Heart left ventricle (tissue), 16 donors: ENCODE data around the gene FGFR4. TPM values are rescaled to one million over a fixed set of nuclear protein-coding genes. Genes with fewer than 3 reads are reported as not detected.

Experiments
- ATAC-seq, 4 donors: fragments of 200-7000 bp; cut with Tn5 transposase; one replicate each; pipeline ENCODE4 v1.9.1; 2020 to 2022; ENCODE audit warnings: moderate library complexity in 4 of 4, mild to moderate bottlenecking in 3 of 4, moderate number of reproducible peaks in 1 of 4
- DNase-seq, 5 donors: peaks; one replicate each; pipeline ENCODE4 v3.0.0-alpha.2; 2020
- H3K27ac ChIP-seq, 12 donors: fragments of 200-600 bp; sonication (generic) in 4 of 12; one replicate each; pipeline versions ENCODE4 v1.5.0 to v1.8.0; 2016 to 2022; ENCODE audit warnings: mild to moderate bottlenecking in 2 of 12
- H3K27me3 ChIP-seq, 9 donors: fragments of 200-600 bp; sonication (generic) in 2 of 9; one replicate each; pipeline versions ENCODE4 v1.5.1 to v1.8.0; 2016 to 2022; ENCODE audit warnings: mild to moderate bottlenecking in 3 of 9
- H3K36me3 ChIP-seq, 9 donors: fragments of 200-600 bp; sonication (generic) in 2 of 9; one replicate each; pipeline versions ENCODE4 v1.5.0 to v1.8.0; 2018 to 2022; ENCODE audit warnings: mild to moderate bottlenecking in 2 of 9
- H3K4me1 ChIP-seq, 12 donors: fragments of 200-600 bp; sonication (generic) in 4 of 12; one replicate each; pipeline versions ENCODE4 v1.5.0 to v1.8.0; 2016 to 2022; ENCODE audit warnings: mild to moderate bottlenecking in 3 of 12
- H3K4me3 ChIP-seq, 12 donors: fragments of 200-600 bp; sonication (generic) in 4 of 12; one replicate each; pipeline versions ENCODE4 v1.5.0 to v1.8.0; 2017 to 2022; ENCODE audit warnings: mild to moderate bottlenecking in 9 of 12, moderate library complexity in 4 of 12
- H3K9me3 ChIP-seq, 12 donors: fragments of 200-600 bp; sonication (generic) in 4 of 12; one replicate each; pipeline versions ENCODE4 v1.5.0 to v1.8.0; 2016 to 2022; ENCODE audit warnings: mild to moderate bottlenecking in 1 of 12
- CTCF ChIP-seq, 12 donors: fragments of 200-600 bp; sonication (generic) in 4 of 12; IDR thresholded peaks; one replicate each; pipeline versions ENCODE4 v1.5.0 to v1.8.0; 2018 to 2022; ENCODE audit warnings: antibody characterized with exemption in 12 of 12, mild to moderate bottlenecking in 5 of 12
- POLR2A ChIP-seq, 2 donors: fragments of 450-650 bp; IDR thresholded peaks; one replicate each; pipeline ENCODE4 v1.6.1; 2017; ENCODE audit warnings: antibody characterized with exemption in 2 of 2, mild to moderate bottlenecking in 2 of 2, moderate library complexity in 2 of 2
- WGBS, 4 donors: extraction: QIAGEN DNeasy Blood & Tissue Kit in 2 of 4; methylation state at CpG; one replicate each; pipeline versions ENCODE4 v1.1.5 to v1.1.7; 2013 to 2018; 5-methylcytosine and 5-hydroxymethylcytosine counted together
- intact Hi-C, 10 donors: fragments of 100-400 bp; cut with DNase I; formaldehyde crosslinking; loops; one replicate each; pipeline versions ENCODE4 v1.11.1 to v1.14.2; 2022
- polyA plus RNA-seq, 2 donors: library from polyadenylated mRNA; stranded (reverse); fragments of 200-250 nt; gene quantifications; one replicate each; pipeline ENCODE4 v1.2.3, GENCODE V29; 2013
- total RNA-seq, 9 donors: library from RNA; depleted of rRNA in 2 of 9; stranded (reverse); fragments of >200 nt in 2 of 9; fragmentation: NEBNext Ultra II Directional in 3 of 9; extraction: Animal tissue kit (Norgen Biotek cat#: 25700) in 3 of 9; gene quantifications; one replicate each; pipeline versions ENCODE4 v1.1.0 to v1.2.4, GENCODE V29; 2016 to 2023
- donor health status: ischemic (EF 13 %, LVEDD 7.1; RV severe dilation, severe dysfunction).
- donor health status: healthy with polysubstance abuse.
- donor health status: DM: no; HTN: yes; CAD: no.
- donor health status: DM: no; HTN: no; CAD: no.
- donor health status: ischemic (EF 25% LVEDD 6.9; RV normal size, moderate dysfunction).
- donor health status: ischemic (EF 25% LVEDD 5.7; RV mildly dilated, moderate dysfunction).
- donor health status: healthy.
- donor health status: DM: yes; HTN: yes; CAD: no.
- donor health status: ischemic (EF 35%, LVEDD 5.7; RV mildly dilated, moderate dysfunction).
- donor health status: nonischemic (EF 11% LVEDD 7.7; RV severe dilation, severe dysfunction).
- donor health status: DM: yes; HTN: yes; CAD: no.
- donor health status: PGD.
- donor health status: ischemic (EF 29% LVEDD 5.4; RV normal size, mild dysfunction).
- donor health status: nonischemic (EF 23%, LVEDD 6.1; RV moderate dilation, normal function).

The FGFR4 gene
- total and polyA plus RNA-seq, 11 donors: 0.35 to 2.6 (median 0.49) TPM; not detected in 1

- TF ChIP-seq CTCF (IDR thresholded peaks at IDR 0.05) (no peak), POLR2A (IDR thresholded peaks at IDR 0.05) (no peak)
- Histone ChIP-seq H3K27ac (no peak overlapping the region), H3K9me3 (no peaks in the 10 kb centered on the region), H3K36me3 (peaks cover 0 to 92% (median 69%) of the 10 kb centered on the region in 9 donors), H3K27me3 (no peaks in the 10 kb centered on the region), H3K4me3 (no peak overlapping the region), H3K4me1 (peaks cover 3 to 82% (median 47%) of the 10 kb centered on the region in 12 donors)
- ATAC-seq (no peak), DNase-seq (no peak)
- WGBS, 4 donors: 91 to 96% (median 94%) methylated on average over 2 of the region's 2 CpGs
- intact Hi-C loops: no loop called here
Measured at GRCh38 chr5:177140312-177140711, 53.6 kb downstream of the FGFR4 start.

- Histone ChIP-seq H3K9me3 (no peaks in the 10 kb centered on the region), H3K27ac (no peak overlapping the region), H3K4me1 (peaks cover 0 to 70% (median 35%) of the 10 kb centered on the region in 12 donors), H3K4me3 (no peak overlapping the region), H3K27me3 (no peaks in the 10 kb centered on the region), H3K36me3 (peaks cover 0 to 92% (median 67%) of the 10 kb centered on the region in 9 donors)
- intact Hi-C loops: no loop called here
- 83 to 90% (median 88%) methylated on average over 3 of the region's 3 CpGs for WGBS, 4 donors
- no peak for DNase-seq
- TF ChIP-seq POLR2A (IDR thresholded peaks at IDR 0.05) (no peak), CTCF (IDR thresholded peaks at IDR 0.05) (no peak)
- ATAC-seq: no peak
Measured at GRCh38 chr5:177141496-177141895, 54.8 kb downstream of the FGFR4 start.

- no peaks in the 10 kb centered on the region for H3K9me3 ChIP-seq
- intact Hi-C loops: no loop called here
- H3K36me3 ChIP-seq: peaks cover 0 to 92% (median 67%) of the 10 kb centered on the region in 9 donors
- H3K27me3 ChIP-seq: no peaks in the 10 kb centered on the region
- peak; percentile 63 to 88 (median 84) for ATAC-seq
- no peak for TF ChIP-seq POLR2A (IDR thresholded peaks at IDR 0.05)
- no peak for TF ChIP-seq CTCF (IDR thresholded peaks at IDR 0.05)
- no peak overlapping the region for H3K4me3 ChIP-seq
- no peak for DNase-seq
- peaks cover 0 to 64% (median 30%) of the 10 kb centered on the region in 12 donors for H3K4me1 ChIP-seq
- 69 to 89% (median 82%) methylated on average over 2 of the region's 2 CpGs for WGBS, 4 donors
- no peak overlapping the region for H3K27ac ChIP-seq
Measured at GRCh38 chr5:177142098-177142611, 55.4 kb downstream of the FGFR4 start.

GRCh38 chr5:177142778-177143177 lies 56.1 kb downstream of the FGFR4 start:
- no peak overlapping the region for H3K4me3 ChIP-seq
- ATAC-seq: peak in 1 of 4 donors; percentile 15
- TF ChIP-seq POLR2A (IDR thresholded peaks at IDR 0.05) (no peak), CTCF (IDR thresholded peaks at IDR 0.05) (no peak)
- WGBS, 4 donors: 83 to 97% (median 93%) methylated on average over 1 of the region's 1 CpG
- H3K4me1 ChIP-seq: peaks cover 0 to 58% (median 24%) of the 10 kb centered on the region in 12 donors
- no peaks in the 10 kb centered on the region for H3K27me3 ChIP-seq
- no peak for DNase-seq
- intact Hi-C loops: no loop called here
- peaks cover 0 to 92% (median 67%) of the 10 kb centered on the region in 9 donors for H3K36me3 ChIP-seq
- H3K27ac ChIP-seq: no peak overlapping the region
- no peaks in the 10 kb centered on the region for H3K9me3 ChIP-seq
